GM12873 (cell line): ENCODE measurements around the gene CACNA1E.

ENCODE experiments used
- CTCF ChIP-seq: IDR thresholded peaks from 2 replicates; pipeline ENCODE4 v1.5.1; 2012; ENCODE audit warnings: low read depth, mild to moderate bottlenecking, moderate library complexity, low read length, control low read depth; ENCODE audit not compliant: insufficient read depth; ENCODE audit errors: missing control alignments

Gene CACNA1E

GRCh38 chr1:181504399-181504842 is 21.1 kb downstream of the CACNA1E start:
- peak; percentile 83 for TF ChIP-seq CTCF

- no peak for TF ChIP-seq CTCF
These were observed 23.4 kb downstream of the CACNA1E start for GRCh38 chr1:181506563-181507353.

GRCh38 chr1:181508486-181509165 is 25.3 kb downstream of the CACNA1E start:
- no peak for TF ChIP-seq CTCF

- TF ChIP-seq CTCF = no peak
These were observed 30.5 kb downstream of the CACNA1E start for GRCh38 chr1:181513786-181514297.

GRCh38 chr1:181514298-181515290 is 31.3 kb downstream of the CACNA1E start:
- peak; percentile 30 for TF ChIP-seq CTCF

- TF ChIP-seq CTCF = no peak
These were observed 33.4 kb downstream of the CACNA1E start for GRCh38 chr1:181516706-181517105.
